ENCODE data around the gene B3GNT5.

DNA sequence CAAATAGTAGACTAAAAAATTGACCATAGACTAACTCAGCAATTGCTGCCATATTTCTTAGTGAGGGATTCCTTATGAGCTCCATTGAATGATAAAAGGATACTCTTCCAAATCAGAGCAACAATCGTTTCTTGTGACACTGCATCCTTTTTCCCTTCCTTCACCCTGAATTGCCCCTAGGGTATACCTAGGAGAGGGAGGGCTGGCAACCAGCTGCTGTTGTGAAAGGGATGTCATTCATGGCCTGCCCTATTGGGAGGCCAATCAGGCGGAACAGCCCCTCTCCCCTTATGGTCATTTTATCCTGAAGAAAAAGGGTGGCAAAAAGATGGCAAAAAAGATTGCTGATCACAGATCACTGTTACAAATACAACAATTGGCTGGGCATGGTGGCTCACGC, 26.3 kb downstream of the B3GNT5 start:
- TF ChIP-seq, protein P1, sequence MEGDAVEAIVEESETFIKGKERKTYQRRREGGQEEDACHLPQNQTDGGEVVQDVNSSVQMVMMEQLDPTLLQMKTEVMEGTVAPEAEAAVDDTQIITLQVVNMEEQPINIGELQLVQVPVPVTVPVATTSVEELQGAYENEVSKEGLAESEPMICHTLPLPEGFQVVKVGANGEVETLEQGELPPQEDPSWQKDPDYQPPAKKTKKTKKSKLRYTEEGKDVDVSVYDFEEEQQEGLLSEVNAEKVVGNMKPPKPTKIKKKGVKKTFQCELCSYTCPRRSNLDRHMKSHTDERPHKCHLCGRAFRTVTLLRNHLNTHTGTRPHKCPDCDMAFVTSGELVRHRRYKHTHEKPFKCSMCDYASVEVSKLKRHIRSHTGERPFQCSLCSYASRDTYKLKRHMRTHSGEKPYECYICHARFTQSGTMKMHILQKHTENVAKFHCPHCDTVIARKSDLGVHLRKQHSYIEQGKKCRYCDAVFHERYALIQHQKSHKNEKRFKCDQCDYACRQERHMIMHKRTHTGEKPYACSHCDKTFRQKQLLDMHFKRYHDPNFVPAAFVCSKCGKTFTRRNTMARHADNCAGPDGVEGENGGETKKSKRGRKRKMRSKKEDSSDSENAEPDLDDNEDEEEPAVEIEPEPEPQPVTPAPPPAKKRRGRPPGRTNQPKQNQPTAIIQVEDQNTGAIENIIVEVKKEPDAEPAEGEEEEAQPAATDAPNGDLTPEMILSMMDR (IDR thresholded peaks at IDR 0.05; ENCODE audit: insufficient read depth, low read length): no peak
- TF ChIP-seq POLR2AphosphoS5 (IDR thresholded peaks at IDR 0.05; ENCODE audit: low read depth): no peak

Measured in HL-60 (cell line).